ENCODE results near the gene TMEM31.

DNA sequence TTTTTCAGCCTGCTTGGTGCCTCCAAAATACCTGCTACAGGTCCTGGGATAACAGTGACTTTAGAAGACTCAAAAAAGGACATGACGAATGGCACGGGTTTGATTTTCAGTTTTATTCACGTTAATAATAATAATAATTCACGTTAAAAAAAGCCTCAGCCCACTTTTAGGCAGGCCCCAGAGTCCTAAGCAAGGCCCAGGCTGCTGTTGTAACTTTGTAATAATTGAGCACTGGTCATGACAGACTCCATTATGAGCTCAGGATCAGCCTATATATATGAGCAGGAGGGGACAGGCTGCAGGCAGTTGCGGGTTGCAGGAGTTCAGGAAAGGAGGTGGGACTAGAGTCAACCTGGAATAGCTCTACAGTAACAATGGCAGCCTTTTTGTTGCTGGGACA is at the start of gene TMEM31:
- TF ChIP-seq EZH2 (IDR thresholded peaks at IDR 0.05) (no peak), EZH2phosphoT487 (IDR thresholded peaks at IDR 0.05; ENCODE audit: borderline replicate concordance) (no peak), POLR2A (IDR thresholded peaks at IDR 0.05; ENCODE audit: borderline replicate concordance, extremely low read depth, insufficient read depth, insufficient read length) (no peak), CEBPB (IDR thresholded peaks at IDR 0.05; ENCODE audit: low read depth) (no peak), SP1 (IDR thresholded peaks at IDR 0.05; ENCODE audit: low read depth) (no peak), ELF1 (IDR thresholded peaks at IDR 0.05; ENCODE audit: borderline replicate concordance, low read depth) (no peak), POLR2AphosphoS5 (IDR thresholded peaks at IDR 0.05; ENCODE audit: low read depth, low read length) (no peak), TCF7L2 (IDR thresholded peaks at IDR 0.05; ENCODE audit: borderline replicate concordance, extremely low read depth, insufficient read depth, insufficient read length) (no peak), ZBTB33 (IDR thresholded peaks at IDR 0.05; ENCODE audit: extremely low read depth, insufficient replicate concordance, low read length) (no peak), CBX3 (IDR thresholded peaks at IDR 0.05; ENCODE audit: low read depth) (no peak), SRF (IDR thresholded peaks at IDR 0.05; ENCODE audit: low read depth) (no peak)
- TF ChIP-seq, protein P1, sequence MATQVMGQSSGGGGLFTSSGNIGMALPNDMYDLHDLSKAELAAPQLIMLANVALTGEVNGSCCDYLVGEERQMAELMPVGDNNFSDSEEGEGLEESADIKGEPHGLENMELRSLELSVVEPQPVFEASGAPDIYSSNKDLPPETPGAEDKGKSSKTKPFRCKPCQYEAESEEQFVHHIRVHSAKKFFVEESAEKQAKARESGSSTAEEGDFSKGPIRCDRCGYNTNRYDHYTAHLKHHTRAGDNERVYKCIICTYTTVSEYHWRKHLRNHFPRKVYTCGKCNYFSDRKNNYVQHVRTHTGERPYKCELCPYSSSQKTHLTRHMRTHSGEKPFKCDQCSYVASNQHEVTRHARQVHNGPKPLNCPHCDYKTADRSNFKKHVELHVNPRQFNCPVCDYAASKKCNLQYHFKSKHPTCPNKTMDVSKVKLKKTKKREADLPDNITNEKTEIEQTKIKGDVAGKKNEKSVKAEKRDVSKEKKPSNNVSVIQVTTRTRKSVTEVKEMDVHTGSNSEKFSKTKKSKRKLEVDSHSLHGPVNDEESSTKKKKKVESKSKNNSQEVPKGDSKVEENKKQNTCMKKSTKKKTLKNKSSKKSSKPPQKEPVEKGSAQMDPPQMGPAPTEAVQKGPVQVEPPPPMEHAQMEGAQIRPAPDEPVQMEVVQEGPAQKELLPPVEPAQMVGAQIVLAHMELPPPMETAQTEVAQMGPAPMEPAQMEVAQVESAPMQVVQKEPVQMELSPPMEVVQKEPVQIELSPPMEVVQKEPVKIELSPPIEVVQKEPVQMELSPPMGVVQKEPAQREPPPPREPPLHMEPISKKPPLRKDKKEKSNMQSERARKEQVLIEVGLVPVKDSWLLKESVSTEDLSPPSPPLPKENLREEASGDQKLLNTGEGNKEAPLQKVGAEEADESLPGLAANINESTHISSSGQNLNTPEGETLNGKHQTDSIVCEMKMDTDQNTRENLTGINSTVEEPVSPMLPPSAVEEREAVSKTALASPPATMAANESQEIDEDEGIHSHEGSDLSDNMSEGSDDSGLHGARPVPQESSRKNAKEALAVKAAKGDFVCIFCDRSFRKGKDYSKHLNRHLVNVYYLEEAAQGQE (IDR thresholded peaks at IDR 0.05; ENCODE audit: low read depth) = no peak
- TF ChIP-seq, protein P2, sequence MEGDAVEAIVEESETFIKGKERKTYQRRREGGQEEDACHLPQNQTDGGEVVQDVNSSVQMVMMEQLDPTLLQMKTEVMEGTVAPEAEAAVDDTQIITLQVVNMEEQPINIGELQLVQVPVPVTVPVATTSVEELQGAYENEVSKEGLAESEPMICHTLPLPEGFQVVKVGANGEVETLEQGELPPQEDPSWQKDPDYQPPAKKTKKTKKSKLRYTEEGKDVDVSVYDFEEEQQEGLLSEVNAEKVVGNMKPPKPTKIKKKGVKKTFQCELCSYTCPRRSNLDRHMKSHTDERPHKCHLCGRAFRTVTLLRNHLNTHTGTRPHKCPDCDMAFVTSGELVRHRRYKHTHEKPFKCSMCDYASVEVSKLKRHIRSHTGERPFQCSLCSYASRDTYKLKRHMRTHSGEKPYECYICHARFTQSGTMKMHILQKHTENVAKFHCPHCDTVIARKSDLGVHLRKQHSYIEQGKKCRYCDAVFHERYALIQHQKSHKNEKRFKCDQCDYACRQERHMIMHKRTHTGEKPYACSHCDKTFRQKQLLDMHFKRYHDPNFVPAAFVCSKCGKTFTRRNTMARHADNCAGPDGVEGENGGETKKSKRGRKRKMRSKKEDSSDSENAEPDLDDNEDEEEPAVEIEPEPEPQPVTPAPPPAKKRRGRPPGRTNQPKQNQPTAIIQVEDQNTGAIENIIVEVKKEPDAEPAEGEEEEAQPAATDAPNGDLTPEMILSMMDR (IDR thresholded peaks at IDR 0.05 in 2 of 3, conservative IDR thresholded peaks at IDR 0.05 in 1 of 3; ENCODE audit: borderline replicate concordance in 1 of 3, insufficient read depth in 1 of 3, low read depth in 2 of 3, low read length in 2 of 3) = no peak

Data from HCT116 (cell line).